Femur (tissue), 1 donor: Measurements from ENCODE around the gene ATP5PD.
"Not testable (repeated sequence)": the region's sequence is repeated elsewhere in the genome, so short reads cannot be mapped to it uniquely, and the experiment has no call there.

Experiments used
- DNase-seq: peaks from one replicate; pipeline ENCODE4 v3.0.0-alpha.2; 2017

The ATP5PD gene

DNA sequence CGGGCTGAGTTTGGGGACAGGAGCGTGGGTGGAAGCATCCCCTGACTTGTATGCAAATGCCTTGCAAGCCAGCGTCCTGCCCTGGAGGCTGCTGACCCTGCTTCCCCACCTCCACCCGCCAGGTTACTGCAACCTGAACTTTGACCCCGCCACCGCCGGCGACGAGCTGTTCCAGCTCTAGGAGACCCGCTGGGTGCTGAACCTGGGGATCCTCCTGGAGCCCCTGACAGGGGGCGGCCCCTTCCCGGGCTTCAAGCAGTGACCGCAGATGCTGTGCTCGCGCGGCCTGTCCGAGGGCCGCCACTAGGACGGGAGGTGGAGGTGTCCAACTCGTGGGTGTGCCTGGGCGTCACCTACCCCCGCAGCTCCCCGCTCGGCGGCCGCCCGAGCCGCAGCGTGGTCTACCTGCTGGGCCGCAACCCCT lies 30.3 kb upstream of the ATP5PD start:
- no peak for DNase-seq

DNA sequence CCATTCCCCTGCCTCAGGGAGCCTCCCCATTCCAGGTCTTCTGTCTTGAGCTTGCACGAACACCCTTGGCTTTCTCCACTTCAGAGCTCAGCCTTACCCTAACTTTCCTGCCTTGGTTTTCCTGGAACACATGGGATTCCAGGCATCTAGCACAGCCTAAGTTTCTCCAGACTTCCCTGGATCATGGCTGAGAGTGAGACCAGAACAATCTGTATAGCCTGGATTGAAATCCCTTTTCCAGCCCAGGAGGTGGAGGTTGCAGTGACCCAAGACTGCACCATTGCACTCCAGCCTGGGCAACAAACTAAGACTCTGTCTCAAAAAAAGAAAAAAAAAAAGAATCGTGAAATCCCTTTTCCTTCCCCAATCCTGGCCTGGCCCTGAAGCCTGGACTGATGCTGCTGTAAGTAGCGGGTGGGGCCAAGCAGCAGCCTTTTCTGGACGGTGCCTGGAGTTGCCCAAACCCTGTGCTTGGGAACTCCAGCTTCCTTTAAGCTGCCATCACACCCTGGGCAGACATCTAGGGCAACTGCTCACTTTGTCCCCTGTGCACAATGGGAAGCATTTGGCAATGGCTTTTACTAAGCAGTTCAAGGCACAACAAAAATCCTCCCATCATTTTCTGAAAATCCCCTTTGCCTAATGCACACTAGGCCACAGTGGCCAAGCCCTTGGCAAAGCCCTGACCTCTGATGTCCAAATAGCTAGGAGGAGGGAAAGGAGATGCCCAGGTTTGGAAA lies 29.0 kb upstream of the ATP5PD start:
- DNase-seq = no peak

DNA sequence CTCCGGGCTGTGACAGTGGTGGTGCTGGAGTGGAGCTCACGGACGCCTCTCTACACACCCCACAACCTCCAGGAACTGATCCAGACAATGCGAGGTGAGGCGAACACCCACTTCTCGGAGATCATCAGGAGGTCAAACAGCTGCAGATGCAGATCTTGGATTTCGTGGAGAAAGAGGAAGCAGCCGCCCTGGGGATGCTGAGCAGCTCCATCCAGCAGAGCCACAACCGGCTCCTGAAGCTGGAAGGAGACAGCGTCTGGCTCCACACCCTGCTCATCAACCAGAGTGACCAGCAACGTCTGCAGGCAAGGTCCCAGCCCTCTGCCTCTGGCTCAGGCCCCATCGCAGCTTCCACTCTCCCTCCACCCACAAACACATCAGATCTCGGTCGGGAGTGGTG lies 27.8 kb upstream of the ATP5PD start:
- peak; percentile 81 for DNase-seq

DNA sequence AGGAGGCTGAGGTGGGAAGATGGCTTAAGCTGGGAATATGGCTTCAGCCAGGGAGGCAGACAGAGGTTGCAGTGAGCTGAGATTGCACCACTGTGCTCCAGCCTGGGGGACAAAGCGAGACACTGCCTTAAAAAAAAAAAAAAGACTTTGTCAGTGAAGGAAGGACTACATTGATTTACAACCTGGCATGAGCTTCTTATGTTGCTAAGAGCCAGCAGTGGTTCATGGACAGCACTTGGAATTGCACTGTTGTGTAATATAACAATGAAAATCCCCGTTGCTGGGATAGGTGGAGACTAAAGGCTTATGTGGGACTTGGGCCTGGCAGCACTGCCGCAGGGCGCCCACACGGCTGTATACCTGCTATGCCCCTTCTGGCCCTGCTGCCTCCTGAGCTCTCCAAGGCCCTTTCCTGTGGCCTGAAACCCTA lies 26.9 kb upstream of the ATP5PD start:
- DNase-seq = no peak

DNA sequence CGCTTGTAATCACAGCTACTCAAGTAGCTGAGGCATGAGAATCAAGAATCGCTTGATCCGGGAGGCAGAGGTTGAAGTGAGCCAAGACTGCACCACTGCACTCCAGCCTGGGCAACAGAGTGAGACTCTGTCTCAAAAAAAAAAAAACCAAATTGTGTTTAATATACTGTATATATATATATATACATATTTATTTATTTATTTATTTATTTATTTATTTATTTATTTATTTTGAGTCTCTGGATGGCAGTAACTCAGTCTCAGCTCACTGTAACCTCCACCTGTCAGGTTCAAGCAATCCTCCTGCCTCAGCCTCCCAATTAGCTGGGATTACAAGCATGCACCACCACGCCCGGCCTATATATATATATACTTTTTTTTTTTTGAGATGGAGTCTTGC lies 26.1 kb upstream of the ATP5PD start:
- DNase-seq = not testable (repeated sequence)

DNA sequence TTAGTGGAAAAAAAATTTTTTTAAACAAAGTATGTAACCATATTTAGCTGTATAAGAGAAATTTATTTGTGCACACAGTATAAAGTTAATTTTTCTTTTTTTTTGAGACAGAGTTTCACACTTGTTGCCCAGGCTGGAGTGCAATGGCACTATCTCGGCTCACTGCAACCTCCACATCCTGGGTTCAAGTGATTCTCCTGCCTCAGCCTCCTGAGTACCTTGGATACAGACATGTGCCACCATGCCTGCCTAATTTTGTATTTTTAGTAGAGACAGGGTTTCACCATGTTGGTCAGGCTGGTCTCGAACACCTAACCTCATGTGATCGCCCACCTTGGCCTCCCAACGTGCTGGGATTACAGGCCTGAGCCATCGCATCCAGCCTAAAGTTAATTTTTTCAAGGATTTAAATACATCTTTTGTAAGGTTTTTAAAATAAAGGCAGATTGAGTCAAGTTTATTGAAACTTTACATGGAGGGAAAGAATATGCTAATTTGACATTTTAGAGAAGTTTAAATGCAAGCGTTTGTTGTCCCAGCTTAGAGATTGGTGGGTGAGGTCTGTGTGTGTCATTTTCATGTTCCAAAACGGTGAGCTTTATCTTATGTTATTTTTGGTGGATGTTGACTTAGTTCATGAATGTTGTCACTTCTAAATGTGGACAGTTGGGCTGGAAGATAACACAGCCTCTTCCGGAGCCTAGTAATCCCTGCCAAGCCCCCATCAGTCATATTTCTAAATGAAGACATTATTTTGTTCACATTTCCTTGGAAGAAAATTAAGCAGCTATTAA lies 24.9 kb upstream of the ATP5PD start:
- not testable (repeated sequence) for DNase-seq

DNA sequence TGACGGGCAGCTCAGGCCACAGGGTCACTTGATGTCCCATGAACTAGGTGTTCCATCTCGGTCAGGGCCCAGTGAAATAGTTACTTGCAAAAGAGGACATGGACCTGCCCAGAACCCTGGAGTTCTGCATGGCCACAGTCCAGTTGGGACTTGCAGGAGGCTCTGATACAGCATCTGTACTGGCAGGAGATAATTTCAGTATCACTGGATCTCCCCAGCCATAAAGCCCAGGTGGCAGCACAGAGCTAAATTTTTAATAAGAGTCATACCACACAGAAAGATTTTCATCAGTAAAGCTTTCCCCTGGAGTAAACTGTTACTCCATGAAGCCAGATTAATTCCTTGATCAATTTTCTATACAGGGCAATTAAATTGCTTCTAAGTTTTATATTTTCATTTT lies 23.0 kb upstream of the ATP5PD start:
- DNase-seq = no peak

DNA sequence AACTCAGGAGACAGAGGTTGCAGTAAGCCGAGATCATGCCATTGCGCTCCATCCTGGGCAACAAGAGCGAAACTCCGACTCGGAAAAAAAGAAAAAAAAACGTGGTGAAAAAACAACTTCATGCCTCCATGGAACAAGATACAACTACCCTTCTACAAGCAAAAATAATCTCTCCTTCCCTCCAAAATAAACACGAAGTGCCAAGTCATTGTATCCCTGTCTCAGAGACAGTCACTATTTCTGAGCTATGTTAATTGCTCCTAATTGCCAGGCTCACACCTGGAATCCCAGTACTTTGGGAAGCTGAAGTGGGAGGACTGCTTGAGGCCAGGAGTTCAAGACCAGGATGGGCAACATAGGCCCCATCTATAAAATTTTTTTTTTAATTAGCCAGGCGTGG lies 22.0 kb upstream of the ATP5PD start:
- DNase-seq = no peak

DNA sequence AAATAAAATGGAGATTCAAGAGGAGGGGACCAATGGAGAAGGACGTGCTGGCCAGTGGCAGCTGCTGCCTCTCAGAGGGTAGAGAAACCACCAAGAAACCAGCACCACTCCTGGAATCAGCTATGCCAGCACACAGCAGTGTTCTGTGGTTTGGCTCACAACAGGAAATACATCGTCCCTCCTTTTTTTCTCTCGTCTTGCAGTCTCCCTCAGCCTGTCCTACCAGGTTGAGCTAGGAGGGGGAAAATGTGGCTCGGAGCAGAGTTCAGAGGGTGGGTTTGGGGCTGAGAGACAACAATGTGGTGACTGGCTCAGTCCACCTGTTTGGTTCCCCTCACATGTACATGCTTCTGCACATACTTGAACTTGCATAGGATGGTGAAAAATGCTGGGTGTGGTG lies 21.1 kb upstream of the ATP5PD start:
- DNase-seq = no peak

DNA sequence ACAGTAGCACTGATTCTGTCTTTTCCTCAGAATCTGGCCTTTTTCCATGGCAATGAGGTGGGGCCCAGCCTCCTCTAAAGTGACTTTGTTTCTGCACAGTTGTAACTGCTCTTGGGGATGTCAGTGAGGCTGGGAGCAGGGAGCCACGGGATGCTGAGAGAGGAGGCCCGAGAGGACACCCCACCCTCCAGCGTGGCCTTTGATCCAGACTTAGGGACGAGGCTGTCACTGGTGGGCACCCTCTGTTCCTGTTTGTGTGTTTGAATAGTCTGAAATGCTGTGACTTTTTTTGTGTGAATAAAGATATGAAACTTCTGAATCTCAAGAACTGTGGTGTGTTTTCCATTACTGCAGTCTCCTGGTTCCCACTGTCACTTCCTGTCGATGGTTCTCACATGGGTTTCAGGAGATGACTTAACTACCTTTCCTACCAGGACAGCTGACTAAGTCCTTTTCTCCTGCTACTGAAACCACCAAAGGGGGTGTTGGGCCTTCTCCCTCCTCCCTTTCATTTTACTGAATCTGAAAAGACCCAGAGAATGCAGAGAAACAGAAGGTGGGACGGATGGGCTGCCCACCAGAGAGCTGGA lies 18.9 kb upstream of the ATP5PD start:
- DNase-seq = no peak

DNA sequence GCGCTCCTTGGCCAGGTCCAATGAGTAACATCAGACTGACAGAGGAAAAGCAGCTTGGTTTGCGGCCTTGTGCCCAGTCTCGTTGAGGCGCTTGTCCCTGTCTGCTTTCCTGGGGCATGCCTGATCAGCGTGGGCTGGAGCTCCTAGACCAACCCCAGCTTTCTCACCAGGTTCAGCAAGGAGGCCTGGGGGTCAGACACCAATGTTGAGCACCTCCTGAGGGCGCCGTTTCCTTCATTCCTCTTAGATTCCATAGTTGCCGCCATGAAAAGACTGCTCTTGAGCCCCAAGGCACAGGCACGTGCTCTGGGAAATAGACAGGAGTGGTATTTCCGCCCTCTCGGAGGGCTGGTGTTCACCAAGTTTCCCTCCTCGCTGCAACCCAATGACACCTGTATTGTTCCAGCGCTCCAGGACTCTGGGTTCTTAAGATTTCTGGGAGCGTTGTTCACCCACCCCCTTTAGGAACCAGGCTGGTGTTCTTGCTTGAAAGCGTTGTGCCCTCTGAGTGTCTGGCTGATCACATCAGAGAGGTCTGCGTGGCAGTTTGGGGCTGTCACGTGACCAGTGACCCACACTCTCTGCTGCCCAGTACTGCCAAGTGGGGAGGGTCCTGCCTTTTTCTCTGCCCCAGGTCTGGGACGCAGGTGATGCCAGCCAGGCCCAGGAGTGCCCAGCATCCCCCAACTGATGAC lies 18.2 kb upstream of the ATP5PD start:
- DNase-seq = no peak

DNA sequence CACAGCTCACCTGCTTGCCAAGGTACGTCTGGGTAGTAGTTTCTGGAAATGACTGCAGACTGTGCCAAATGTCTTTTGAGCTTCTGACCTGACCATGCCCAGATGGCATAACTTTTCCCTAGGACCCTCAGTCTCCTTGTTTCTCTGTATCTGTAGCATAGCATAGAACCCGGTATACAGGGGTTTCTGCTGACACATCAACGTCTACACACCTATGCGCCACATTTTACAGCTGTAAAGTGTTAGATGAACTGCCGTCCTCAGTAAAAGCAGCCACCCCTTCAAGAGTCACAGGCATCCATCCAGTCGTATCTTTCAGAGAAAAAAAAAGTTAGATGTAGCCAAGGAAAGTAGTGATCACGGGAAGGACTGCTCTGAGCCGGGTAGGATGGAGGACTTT lies 17.7 kb upstream of the ATP5PD start:
- no peak for DNase-seq

DNA sequence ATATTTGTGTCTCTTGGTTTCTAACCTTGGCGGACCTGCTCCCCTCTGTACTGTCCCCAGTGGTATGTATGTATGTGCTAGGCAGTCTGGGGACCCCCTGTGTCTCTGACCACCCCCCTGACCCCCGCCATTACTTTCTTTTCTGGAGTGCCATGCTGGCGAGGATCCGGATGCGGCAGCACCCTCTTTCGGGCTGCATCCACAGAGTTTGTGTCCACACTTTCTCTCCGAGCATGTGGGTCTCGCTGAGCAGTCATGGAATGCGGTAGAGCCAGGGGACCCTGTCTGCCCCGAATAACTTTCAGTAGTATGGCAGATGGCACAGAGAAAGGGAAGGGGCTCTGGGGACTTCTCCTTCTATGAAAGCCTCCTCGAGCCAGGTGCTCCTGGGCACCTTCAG lies 17.3 kb upstream of the ATP5PD start:
- DNase-seq = no peak

DNA sequence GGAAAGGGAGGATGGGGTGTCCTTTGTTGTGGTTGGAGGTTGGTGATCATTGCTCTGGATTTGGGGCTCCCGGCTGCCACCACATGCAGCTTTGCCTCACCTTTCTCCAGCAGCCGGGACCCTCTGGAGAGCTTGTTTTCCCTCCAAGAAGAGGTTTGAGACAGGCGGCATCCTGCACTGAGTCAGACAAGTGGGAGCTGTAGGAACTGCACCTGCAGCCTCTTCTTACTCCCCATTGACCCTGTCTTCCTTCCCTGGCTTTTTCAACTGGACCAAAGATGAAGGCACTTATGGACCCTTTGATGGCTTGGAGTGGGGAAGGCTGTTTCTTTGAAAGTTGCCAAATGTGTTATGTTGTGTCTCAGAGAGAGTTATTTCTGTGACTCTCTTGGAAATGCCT lies 16.9 kb upstream of the ATP5PD start:
- DNase-seq = no peak

DNA sequence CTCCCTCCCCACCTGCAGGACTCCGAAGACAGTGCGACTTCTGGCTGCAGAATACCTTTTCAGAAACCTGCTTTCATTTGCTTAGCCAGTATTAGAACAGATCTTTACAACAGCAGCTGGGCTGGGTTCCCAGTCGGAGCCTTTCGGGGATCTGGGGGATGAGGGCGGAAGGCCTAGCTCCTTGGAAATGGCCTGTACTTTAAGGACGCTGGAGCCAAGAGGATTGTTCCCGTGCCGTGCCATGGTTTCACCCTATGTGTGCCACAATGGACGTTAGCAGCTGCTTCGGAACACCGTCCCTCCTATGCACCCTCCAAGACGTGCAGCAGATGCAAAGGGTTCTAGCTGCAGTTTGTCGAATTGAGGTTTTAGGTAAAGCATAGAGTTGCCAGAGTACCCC lies 16.4 kb upstream of the ATP5PD start:
- no peak for DNase-seq

DNA sequence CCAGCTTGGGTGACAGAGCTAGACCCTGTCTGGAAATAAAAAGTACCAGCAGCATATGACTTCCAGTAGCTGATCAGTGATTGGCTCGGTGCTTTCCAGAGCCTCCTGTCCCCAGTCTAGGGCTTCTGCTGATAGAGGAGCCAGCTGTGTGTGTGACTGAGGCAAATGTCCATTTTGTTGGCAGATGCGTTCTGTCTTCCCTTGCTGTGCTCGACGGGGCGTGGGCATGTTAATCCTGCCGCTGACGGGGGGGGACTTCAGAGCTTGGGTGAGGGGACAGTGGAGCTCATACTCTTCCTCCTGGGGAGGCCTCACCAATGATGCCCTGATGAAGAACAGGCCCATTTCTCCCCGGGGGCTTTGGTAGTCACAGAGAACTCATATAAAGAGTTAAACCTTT lies 14.8 kb upstream of the ATP5PD start:
- no peak for DNase-seq

DNA sequence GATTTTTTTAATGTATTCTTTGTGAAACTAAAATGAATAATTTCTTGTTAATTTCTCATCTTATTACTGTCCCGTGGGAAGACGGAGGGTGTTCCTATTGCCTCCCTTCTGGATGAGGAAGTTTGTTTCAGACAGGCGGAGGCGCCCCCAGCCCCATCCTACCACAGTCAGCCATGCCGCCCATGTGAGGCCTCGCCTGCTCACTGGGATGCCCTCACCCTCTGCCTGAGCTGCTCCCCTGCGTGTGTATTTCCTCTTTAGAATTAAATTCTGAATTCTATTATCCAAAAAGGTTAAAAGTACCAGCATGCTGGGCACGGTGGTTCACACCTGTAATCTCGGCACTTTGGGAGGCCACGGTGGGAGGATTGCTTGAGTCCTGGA lies 14.3 kb upstream of the ATP5PD start:
- DNase-seq = no peak

DNA sequence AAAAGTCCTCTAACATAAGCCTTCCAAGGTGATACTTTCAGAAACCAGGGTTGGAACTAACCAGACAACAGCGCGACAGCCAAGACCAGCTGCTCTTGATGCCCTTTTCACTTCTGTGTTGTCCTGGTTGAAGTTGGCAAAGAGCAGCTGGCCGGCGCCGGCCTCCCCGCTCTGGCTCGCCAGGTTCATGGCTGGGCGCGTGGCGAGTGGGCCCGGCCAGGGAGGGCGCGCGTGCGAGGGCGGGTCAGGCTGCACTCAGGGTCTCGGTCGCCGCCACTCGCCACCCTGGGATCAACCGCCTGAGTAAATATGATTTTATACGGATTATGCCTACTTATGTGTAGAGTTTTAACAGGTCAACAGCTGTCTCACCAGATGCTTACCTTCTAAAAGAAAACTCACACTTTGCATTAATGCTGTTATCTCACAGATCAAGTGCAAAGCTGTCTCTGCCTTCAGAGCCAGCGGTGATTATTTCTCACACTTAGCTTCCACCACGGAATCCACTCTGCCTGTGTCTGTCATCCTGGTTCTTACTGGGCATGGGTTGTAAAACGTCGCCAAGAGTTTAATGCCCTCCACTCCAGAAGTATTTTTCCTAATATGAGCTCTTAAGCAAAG lies 13.8 kb upstream of the ATP5PD start:
- no peak for DNase-seq

DNA sequence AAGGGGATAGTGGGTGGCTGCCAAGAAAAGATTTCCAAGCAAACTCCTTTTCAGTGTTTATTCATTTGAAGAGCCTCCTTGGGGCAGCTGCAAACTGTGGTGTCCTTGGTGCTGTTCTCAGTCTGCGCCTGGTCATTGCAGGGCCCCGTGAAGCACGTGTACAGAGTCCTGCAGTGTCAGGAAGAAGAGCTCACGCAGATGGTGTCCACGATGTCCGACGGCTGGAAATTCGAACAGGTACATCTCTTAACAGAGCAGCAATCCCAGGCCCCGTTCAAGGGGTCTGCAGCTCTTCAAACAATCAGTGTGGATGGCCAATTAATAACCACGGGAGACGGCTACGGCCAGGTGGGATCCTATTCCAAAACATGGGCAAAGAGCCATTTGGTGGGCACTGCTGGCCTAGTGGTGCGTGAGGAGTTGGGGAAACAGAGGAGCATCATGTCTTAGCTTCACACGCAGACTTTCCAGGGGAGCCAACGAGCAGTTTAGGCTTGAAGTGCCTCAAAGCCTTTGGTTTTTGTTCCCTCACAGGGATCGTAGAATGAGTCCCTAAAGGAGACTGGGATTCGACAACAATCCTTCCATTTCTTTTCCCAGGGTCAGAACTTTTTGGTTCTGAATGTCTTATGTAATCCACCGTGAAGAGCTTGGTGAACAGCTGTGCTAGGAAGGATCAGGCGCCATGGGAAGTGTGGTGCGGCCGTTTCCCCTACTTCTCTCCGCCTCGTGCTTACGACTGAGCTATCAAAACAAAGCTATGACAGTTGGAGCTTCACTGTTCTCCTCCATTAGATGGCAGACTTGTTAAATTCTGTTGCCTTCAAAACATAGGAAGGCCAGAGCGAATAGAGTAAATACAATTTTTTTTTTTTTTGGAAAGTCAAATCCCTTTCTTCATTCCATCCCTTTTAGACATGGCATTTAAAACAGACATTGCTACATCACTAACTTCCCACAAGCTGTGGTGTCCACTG lies 12.9 kb upstream of the ATP5PD start:
- peak; percentile 60 for DNase-seq

DNA sequence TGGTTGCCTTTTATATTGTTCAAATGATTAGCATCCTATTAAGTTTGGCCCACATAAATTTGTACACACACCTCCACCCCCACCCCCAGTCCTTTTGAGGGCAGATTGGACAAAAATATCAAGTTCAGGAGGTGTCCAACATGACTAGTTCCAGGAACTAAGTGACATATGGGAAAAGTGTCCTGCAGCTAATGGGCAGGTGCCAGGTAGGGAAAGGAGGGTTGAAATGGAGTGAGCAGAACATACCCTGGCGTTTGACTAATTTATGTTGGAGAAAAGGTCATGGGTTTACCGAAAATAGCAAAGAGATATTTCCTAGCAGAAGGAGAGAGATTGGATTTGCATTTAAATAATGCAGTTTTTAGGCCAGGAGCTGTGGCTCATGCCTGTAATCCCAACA lies 5.2 kb upstream of the ATP5PD start:
- no peak for DNase-seq

DNA sequence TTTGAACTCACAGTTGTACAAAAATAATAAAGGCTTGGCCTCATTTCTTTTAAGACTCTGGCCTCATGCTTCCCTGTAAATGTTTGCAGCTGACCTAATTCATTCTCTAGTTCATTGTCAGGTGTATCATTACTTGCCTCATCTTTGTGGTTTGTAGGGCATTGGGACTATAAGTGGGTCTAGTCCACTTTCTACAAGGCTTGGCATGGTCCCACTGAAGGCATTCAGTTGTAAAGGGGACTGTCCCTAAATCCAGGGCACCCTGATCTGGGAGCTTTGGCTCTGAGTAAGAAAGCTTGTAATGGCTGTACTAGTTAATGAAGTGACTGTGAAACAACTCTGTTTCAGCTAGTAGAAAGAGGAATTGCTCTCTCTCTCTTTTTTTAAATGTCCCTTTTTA lies 2.9 kb upstream of the ATP5PD start:
- DNase-seq = no peak

DNA sequence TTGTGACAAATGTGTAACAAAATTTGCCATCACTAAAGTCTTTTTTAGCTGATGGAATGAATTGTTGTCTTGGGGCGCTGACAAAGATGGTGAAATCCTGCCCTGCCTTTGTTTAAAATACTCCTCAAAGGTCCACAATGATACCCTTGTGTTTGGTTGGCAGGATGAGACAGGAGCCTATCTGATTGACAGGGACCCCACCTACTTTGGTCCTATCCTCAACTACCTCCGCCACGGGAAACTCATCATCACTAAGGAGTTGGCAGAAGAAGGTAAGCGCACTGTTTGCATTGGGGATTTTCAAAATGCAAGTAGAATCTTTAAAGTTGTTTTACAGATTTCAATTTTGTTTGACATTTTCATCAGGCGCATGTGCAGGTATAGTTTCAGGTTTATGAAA lies 2.3 kb upstream of the ATP5PD start:
- DNase-seq = no peak
